Mammary epithelial cell (primary cell): ENCODE results near the gene SEL1L.

Source experiments
- CTCF ChIP-seq, 2 donors: IDR thresholded peaks in 1 of 2; conservative IDR thresholded peaks in 1 of 2; 2 replicates each; pipeline ENCODE4 v1.5.1; 2011 to 2012; ENCODE audit warnings: inconsistent platforms in 2 of 2, low read length in 2 of 2, mild to moderate bottlenecking in 2 of 2, control low read depth in 1 of 2, low read depth in 1 of 2; ENCODE audit not compliant: insufficient read depth in 1 of 2; ENCODE audit errors: extremely low read depth in 1 of 2
- EZH2 ChIP-seq: IDR thresholded peaks from 2 replicates; pipeline ENCODE4 v1.6.1; 2012; ENCODE audit warnings: low read length, inconsistent platforms, borderline replicate concordance

GRCh38 chr14:81430235-81430634 lies 103.4 kb downstream of the SEL1L start:
- no peak for TF ChIP-seq CTCF (conservative IDR thresholded peaks at IDR 0.05 in 1 of 2, IDR thresholded peaks at IDR 0.05 in 1 of 2; ENCODE audit: extremely low read depth in 1 of 2, insufficient read depth in 1 of 2, low read depth in 1 of 2, low read length in 2 of 2)
- no peak for TF ChIP-seq EZH2
